ENCODE results near the gene SLC25A18.
"Not testable (repeated sequence)": the region's sequence is repeated elsewhere in the genome, so short reads cannot be mapped to it uniquely, and the experiment has no call there.

Gene SLC25A18

DNA sequence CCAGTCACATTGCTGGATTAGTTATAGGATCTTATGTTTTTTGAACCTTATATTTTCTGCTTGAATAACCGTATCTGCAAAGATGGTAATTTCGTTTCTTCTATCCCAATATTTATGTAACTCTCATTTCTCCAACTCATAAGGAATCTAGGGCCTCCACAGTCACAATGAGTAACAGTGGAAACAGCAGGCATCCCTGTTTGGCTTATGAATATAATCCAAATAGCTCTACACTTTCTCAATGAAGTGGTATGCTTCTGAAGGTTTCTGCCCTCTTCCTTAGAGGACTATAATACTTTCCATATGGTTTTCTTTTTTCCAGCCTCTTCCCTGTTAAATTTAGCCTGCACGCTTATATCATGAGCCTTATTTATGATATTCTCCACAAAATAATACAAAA lies 48.8 kb downstream of the SLC25A18 start:
- DNase-seq, result no peak

DNA sequence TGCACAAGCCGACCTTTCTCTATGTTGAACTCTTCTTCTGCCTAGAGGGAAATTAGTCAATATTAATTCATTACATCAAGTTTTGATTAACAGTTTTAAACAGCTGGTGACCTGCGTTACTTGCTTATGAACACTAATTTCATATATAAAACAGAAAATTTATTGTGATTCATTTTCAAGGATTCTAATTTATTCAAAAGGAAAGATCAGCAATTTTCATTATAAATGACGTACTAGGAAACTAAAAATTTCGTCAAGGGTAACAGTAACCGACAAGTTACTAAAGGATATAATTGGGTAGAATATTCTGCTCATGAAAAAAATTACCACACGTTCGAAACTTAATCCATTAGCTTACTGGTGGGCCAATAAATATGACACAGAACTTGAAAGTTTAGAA lies 50.0 kb downstream of the SLC25A18 start:
- DNase-seq, result no peak

DNA sequence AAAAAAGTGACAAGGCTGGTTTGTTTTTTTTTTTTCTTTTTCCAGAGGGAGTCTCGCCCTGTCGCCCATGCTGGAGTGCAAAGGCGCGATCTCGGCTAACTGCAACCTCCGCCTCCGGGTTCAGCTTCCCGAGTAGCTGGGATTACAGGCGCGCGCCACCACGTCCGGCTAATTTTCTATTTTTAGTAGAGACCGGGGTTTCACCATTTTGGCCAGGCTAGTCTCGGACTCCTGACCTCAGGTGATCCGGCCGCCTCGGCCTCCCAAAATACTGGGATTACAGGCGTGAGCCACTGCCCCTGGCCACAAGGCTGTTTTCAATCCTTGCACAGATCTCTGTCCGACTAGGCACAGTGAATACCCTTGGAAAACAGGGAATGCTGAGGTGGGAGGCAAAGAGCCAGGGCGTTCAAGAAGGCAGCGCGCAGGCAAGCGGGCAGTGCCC lies 64.7 kb downstream of the SLC25A18 start:
- DNase-seq, result no peak

DNA sequence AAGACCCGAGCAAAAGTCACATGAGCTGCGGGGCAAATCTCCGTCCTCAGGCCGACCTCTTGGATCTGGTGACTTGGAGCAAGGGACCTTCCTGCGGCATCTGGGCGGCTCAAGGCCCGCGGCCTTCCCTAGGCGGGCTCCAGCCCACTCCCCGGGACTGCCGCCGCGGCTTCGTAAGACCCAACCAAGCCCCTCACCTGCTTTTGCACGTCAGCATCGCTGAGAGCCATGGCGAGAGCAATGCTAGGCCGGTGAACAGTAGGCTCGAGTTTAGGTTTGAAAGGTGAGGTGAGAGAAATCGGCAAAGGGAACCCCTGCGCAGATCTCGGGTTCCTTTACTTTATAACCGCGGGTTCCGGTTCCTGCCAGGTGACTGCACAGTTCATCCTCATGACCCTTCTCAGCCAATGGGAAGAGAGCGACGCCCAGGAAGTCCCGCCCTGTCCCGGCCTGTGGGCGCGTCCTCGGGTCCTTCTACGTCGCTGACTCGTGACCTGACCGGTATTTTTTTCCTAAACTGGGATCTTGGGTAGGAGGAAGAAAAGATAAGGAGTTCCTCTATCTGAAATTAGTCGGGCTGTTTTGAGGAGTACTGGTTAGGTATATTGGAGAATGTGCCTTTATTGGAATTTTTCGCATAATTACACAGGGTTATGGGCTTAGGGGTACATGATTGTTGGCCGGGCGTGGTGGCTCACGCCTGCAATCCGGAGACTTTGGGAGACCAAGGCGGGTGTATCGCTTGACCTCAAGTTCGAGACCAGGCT lies 65.3 kb downstream of the SLC25A18 start, which contains the start of gene ATP6V1E1:
Gene ATP6V1E1, minus strand, starts transcription at position 344 of the 767 bp plus-strand sequence. Its CDS starts 114 bp downstream, at position 230.
- DNase-seq, result peak; percentile 99

DNA sequence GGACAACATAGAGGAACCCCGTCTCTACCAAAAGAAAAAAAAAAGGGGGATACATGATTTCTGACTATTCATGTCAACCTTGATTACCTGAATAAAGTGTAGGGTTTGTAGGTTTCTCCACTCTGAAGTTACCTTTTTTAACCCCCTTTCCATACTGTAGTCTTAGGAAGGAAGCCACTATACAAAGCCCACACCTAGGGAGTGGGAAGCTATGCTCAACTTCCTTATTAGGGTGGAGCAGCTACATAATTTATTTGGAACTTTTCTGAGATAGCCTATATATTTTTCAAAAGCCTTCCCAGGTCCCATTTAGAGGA lies 65.8 kb downstream of the SLC25A18 start:
- no peak for DNase-seq

DNA sequence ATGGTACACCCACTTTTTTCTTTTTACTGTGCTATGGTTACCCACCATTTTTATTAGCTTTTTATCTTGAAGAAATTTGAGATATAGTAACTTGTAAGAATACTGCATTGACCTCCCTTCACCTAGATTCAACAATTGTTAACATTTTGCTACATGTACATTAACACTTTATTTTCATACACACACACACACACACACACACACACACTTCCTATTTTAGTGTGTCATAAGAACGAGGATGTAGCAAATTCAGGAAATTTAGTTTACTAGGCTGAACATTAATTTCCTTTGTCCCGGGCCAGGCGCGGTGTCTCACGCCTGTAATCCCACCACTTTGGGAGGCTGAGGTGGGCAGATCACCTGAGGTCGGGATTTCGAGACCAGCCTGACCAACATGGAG lies 66.3 kb downstream of the SLC25A18 start:
- DNase-seq, result peak; percentile 52

DNA sequence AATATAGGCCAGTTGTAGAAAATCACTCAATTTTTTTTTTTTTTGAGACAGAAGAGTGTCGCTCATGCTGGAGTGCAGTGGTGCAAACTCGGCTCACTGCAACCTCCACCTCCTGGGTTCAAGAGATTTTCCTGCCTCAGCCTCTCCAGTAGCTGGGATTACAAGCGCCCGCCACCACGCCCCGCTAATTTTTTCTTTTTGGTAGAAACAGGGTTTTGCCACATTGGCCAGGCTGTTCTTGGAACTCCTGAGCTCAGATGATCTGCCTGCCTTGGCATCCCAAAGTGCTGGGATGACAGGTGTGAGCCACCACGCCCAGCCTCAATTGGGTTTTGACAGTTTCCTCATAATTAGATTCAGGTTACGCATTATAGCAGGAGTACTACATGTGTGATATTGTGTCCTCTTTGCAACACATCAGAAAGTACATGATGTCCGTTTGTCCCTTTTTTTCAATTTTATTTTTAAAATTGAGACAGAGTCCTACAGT lies 67.8 kb downstream of the SLC25A18 start:
- DNase-seq, result no peak

DNA sequence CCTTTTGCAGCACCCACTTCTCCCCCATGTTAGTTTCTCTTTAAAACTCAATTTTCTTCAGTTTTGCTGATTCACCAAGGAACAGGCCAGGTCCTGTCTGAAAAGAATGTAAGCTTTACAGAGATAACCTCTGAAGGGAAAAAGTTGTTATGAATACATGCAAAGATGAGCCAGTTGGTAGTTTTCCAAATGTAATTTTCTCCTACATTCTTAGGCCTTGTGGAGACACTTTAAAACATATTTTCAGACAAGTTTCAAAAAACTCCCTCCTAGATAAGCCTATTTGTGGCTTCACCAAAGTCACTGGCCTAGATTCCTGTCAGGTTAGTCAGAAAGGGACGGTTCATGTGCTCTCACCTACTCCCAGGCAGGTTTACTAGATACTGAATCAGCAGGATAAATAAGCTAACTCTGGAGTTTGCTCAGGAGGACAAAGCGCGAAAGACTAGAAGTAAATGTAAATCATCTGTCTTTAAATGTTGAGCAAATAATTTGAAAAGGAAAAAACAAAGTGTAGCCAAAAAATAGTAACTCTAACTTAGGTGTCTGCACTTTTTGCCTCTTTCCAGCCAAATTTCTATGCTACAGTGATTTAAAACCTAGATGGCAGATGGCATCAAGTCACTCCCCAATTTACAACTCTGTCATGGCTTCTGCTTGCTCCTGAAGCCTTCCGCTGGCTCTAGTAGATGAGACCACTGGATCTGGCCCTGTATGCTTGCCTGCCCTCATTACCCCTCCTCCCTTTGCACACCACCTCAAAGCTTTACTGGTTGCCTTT lies 70.1 kb downstream of the SLC25A18 start:
- DNase-seq, result peak; percentile 92

DNA sequence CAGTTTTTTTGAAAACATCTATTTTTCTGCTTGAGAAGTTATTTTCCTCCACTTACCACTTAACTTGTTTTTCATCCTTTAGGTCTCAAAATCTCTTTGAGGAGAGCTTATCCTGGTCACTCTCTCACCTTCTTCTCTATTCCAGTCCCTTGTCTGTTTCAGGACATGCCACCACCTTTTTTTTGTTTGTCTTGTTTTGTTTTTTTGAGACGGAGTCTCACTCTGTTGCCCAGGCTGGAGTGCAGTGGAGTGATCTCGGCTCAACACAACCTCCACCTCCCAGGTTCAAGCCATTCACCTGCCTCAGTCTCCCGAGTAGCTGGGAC lies 70.7 kb downstream of the SLC25A18 start:
- DNase-seq, result no peak

DNA sequence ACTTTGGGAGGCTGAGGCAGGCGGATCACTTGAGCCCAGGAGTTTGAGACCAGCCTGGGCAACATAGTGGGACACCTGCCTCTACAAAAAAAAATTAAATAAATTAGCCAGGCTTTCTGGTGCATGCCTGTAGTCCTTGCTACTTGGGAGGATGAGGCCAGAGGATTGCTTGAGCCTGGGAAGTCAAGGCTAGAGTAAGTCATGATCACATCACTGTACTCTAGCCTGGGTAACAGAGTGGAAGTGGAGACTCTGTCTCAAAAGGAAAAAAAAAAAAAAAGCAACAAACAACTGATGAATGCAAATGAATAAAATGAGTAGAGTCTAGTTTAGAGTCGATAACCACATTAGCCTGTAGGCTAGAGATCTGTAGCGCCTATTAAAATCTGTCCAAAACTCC lies 71.4 kb downstream of the SLC25A18 start:
- DNase-seq, result no peak

DNA sequence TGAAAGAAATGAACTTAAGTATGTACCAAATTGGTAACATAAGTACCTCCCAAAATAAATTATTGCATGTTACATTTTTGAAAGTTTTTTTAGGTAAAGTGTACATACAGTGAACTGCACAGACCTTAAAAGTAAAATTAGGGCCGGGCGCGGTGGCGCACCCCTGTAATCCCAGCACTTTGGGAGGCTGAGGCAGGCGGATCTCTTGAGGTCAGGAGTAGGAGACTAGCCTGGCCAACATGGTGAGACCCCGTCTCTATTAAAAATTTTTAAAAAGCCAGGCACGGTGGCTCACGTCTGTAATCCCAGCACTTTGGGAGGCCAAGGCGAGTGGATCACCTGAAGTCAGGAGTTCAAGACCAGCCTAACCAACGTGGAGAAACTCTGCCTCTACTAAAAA lies 73.6 kb downstream of the SLC25A18 start:
- not testable (repeated sequence) for DNase-seq

DNA sequence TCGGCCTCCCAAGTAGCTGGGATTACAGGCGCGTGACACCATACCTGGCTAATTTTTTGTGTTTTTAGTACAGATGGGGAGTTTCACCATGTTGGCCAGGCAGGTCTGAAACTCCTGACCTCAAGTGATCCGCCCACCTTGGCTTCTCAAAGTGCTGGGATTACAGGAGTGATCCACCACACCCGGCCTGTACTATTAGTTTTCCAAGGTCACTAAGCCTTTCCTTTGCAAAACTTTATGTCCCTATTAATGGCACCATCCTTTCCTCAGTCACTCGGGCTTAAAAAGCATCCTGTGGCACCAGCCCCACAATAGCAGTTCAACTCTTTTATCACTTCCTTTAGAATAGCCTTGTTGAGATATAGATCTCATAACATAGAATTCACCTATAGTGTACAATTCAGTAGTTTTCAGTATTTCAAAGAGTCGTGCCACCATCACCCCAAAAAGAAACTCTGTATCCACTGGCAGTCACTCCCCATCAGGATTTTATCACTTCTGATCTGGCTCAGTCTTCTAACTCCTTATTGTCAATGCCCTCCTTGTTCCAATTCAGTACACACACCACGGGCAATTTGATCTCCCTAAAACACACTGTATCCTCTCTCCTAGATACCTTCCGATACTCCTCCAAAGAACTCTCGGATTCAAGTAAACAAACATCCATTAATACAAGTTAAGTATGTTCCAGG lies 74.3 kb downstream of the SLC25A18 start:
- no peak for DNase-seq

DNA sequence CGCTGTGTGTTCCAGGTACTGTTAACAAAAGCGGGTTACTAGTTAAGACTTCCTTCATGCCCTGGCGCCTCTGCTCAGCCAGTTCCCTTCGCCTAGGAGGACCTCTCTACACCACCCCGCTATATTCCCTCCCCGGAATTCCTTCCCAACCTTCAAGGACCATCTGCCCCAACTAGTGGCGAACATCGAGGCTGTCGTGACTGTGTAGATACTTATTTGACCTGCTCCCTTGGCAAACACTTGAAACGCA lies 74.8 kb downstream of the SLC25A18 start:
- DNase-seq, result no peak

DNA sequence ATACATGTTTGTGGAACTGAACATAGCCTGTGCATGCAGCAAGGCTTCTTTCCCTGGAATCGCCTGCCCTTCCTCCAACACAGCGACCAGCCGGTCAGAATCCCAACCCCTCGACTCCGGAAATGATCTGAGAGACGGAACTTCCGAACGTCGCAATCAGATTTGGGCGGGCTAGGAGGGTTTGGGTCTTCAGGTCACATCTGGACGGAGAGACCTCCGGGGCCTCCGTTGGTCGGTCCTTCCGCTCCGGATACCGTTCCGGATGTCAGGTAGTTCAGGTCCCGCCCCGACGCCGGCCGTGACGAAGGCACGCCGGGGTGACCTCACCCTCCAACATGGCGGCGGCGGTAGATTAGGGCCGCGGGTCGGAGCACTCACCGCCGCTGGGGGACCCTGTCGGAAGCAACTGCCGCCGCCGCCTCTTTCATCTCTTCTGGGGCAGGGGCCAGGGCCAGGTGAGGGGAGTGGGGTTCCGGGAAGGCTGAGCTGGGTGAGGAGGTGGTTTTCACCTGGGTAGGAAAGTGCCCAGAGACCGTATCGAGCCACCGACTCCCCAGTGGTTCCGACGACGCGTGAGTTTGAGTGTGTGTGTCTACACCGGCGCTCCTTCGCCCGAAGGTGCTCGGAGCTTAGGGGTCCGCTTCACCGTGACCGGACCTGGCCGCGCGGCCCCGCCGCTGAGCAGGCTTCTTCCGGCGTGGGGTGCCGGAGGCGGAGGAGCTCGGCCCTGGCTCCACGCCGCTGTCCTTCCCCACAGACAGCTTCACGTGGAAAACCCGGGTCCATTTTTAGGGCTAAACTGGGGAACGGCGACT lies 75.3 kb downstream of the SLC25A18 start, which contains the start of gene BCL2L13:
Gene BCL2L13, plus strand, starts transcription at position 326 of the 815 bp plus-strand sequence. CDS start 16,955 bp downstream, outside the sequence.
- peak; percentile 98 for DNase-seq

DNA sequence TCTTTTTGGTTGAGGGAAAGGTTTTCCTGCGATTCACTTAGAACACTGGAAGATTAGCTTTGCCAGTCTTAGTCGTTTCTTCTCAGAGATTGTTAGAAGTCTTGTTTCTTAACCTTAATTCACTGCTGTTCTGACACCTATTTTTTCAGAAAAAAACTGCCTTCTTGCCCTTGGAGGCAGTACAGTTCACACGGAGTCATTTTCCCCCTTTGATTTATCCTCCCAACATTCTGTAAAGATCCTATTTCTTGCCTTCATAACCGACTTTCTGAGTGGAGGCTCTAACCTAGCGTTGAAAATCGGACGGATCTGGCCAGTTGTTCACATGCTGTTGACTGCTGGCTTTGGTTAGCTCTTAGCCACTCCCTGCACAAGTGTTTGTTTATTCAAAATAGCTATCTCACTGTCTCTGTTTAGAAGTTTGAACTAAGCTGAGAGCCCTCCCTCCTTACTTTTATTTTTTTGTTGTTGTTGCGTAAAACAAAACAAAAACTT lies 76.0 kb downstream of the SLC25A18 start:
- peak; percentile 70 for DNase-seq

Measured in OCI-M1 (cell line).